SK-N-SH treated with all-trans-retinoic acid at 6 μM for 48 hours (cell line): Measurements from ENCODE around the gene DHODH.
"Not testable (repeated sequence)": the region's sequence is repeated elsewhere in the genome, so short reads cannot be mapped to it uniquely, and the experiment has no call there.

ENCODE experiments used
- ATAC-seq: fragments of 200-7000 bp; cut with Tn5 transposase; 3 replicates; pipeline ENCODE4 v1.9.1; 2020; ENCODE audit warnings: mild to moderate bottlenecking, moderate library complexity
- ARNTL ChIP-seq: fragments of 450-650 bp; formaldehyde crosslinking; IDR thresholded peaks from 2 replicates; pipeline ENCODE4 v1.5.0; 2020; ENCODE audit warnings: low read depth, mild to moderate bottlenecking, moderate library complexity, borderline replicate concordance
- BACH2 ChIP-seq: fragments of 250-450 bp; sonication (Bioruptor Pico); IDR thresholded peaks from 2 replicates; pipeline ENCODE4 v1.9.0; 2021; ENCODE audit warnings: mild to moderate bottlenecking, borderline replicate concordance
- CREB5 ChIP-seq: fragments of 250-450 bp; sonication (Bioruptor Pico); IDR thresholded peaks from 2 replicates; pipeline ENCODE4 v1.5.1; 2020; ENCODE audit warnings: low read depth, mild to moderate bottlenecking, moderate library complexity
- CSDC2 ChIP-seq: fragments of 250-450 bp; sonication (Bioruptor Pico); IDR thresholded peaks from 2 replicates; pipeline ENCODE4 v1.5.0; 2020; ENCODE audit warnings: mild to moderate bottlenecking, moderate library complexity
- CSRNP3 ChIP-seq: fragments of 250-450 bp; sonication (Bioruptor Pico); IDR thresholded peaks from 2 replicates; pipeline ENCODE4 v1.5.1; 2021; ENCODE audit warnings: mild to moderate bottlenecking, moderate library complexity
- GLIS3 ChIP-seq: fragments of 250-450 bp; sonication (Bioruptor Pico); IDR thresholded peaks from 2 replicates; pipeline ENCODE4 v1.5.0; 2020; ENCODE audit warnings: mild to moderate bottlenecking, moderate library complexity
- ISL1 ChIP-seq: fragments of 250-450 bp; sonication (Bioruptor Pico); IDR thresholded peaks from 2 replicates; pipeline ENCODE4 v2.1.2; 2022; ENCODE audit warnings: mild to moderate bottlenecking, moderate library complexity
- OSR1 ChIP-seq: fragments of 250-450 bp; sonication (Bioruptor Pico); IDR thresholded peaks from 2 replicates; pipeline ENCODE4 v1.8.0; 2022; ENCODE audit warnings: moderate library complexity, mild to moderate bottlenecking, inconsistent platforms
- PATZ1 ChIP-seq: fragments of 250-450 bp; sonication (Bioruptor Pico); IDR thresholded peaks from 2 replicates; pipeline ENCODE4 v1.8.0; 2020; ENCODE audit warnings: mild to moderate bottlenecking, moderate library complexity, borderline replicate concordance
- PPARA ChIP-seq: fragments of 250-450 bp; sonication (Bioruptor Pico); IDR thresholded peaks from 2 replicates; pipeline ENCODE4 v1.5.0; 2020; ENCODE audit warnings: mild to moderate bottlenecking, borderline replicate concordance
- RARB ChIP-seq: fragments of 250-450 bp; sonication (Bioruptor Pico); IDR thresholded peaks from 2 replicates; pipeline ENCODE4 v1.8.0; 2021; ENCODE audit warnings: mild to moderate bottlenecking, moderate library complexity
- SNAI2 ChIP-seq: fragments of 250-450 bp; sonication (Bioruptor Pico); IDR thresholded peaks from 2 replicates; pipeline ENCODE4 v1.5.0; 2020; ENCODE audit warnings: mild to moderate bottlenecking, moderate library complexity
- TCF4 ChIP-seq: fragments of 250-450 bp; sonication (Bioruptor Pico); IDR thresholded peaks from 2 replicates; pipeline ENCODE4 v1.8.0; 2021; ENCODE audit warnings: mild to moderate bottlenecking, moderate library complexity, borderline replicate concordance
- TOX ChIP-seq: fragments of 250-450 bp; sonication (Bioruptor Pico); IDR thresholded peaks from 2 replicates; pipeline ENCODE4 v1.8.0; 2021; ENCODE audit warnings: mild to moderate bottlenecking, moderate library complexity, borderline replicate concordance
- TSHZ2 ChIP-seq: fragments of 250-450 bp; sonication (Bioruptor Pico); IDR thresholded peaks from 2 replicates; pipeline ENCODE4 v1.5.0; 2020; ENCODE audit warnings: mild to moderate bottlenecking, moderate library complexity
- ZC3H10 ChIP-seq: fragments of 250-450 bp; sonication (Bioruptor Pico); IDR thresholded peaks from 2 replicates; pipeline ENCODE4 v1.5.1; 2021; ENCODE audit warnings: mild to moderate bottlenecking, moderate library complexity
- ZFP3 ChIP-seq: fragments of 250-450 bp; sonication (Bioruptor Pico); IDR thresholded peaks from 2 replicates; pipeline ENCODE4 v1.5.0; 2020; ENCODE audit warnings: mild to moderate bottlenecking, moderate library complexity
- ZNF565 ChIP-seq: fragments of 450-650 bp; formaldehyde crosslinking; conservative IDR thresholded peaks from 2 replicates; pipeline ENCODE4 v1.5.0; 2020; ENCODE audit warnings: low read depth, mild to moderate bottlenecking, moderate library complexity
- ZNF70 ChIP-seq: fragments of 450-650 bp; formaldehyde crosslinking; IDR thresholded peaks from 2 replicates; pipeline ENCODE4 v1.5.0; 2020; ENCODE audit warnings: mild to moderate bottlenecking, moderate library complexity
- ZNF8 ChIP-seq: fragments of 450-650 bp; formaldehyde crosslinking; IDR thresholded peaks from 2 replicates; pipeline ENCODE4 v1.5.0; 2020; ENCODE audit warnings: mild to moderate bottlenecking, moderate library complexity

Gene DHODH

GRCh38 chr16:72001180-72001874 is 7.2 kb upstream of the DHODH start (continued):
- TF ChIP-seq PATZ1 (CRISPR knock-in tag): no peak
- TF ChIP-seq TCF4 (CRISPR knock-in tag): no peak
- no peak for TF ChIP-seq ZNF8
- no peak for TF ChIP-seq BACH2

GRCh38 chr16:72002619-72003018 is 5.9 kb upstream of the DHODH start:
- TF ChIP-seq ZNF565 (CRISPR knock-in tag) (no peak), RARB (CRISPR knock-in tag) (no peak), ARNTL (CRISPR knock-in tag) (no peak)
- no peak for ATAC-seq

- ATAC-seq: not testable (repeated sequence)
Measured at GRCh38 chr16:72008065-72008423, 500 bp upstream of the DHODH start.

- TF ChIP-seq ISL1 (CRISPR knock-in tag) (no peak), ZC3H10 (CRISPR knock-in tag) (no peak), CSRNP3 (no peak), BACH2 (no peak), SNAI2 (CRISPR knock-in tag) (no peak), ARNTL (CRISPR knock-in tag) (no peak), ZFP3 (CRISPR knock-in tag) (no peak), PATZ1 (CRISPR knock-in tag) (no peak), TCF4 (CRISPR knock-in tag) (no peak), ZNF70 (CRISPR knock-in tag) (no peak), ZNF565 (CRISPR knock-in tag) (no peak), GLIS3 (no peak), OSR1 (no peak)
- no peak for ATAC-seq
Measured at GRCh38 chr16:72009779-72010178, 1.2 kb downstream of the DHODH start.

- no peak for ATAC-seq
- TF ChIP-seq TOX (CRISPR knock-in tag) (no peak), CSRNP3 (no peak)
Measured at GRCh38 chr16:72012607-72013006, 4.1 kb downstream of the DHODH start.

- no peak for ATAC-seq
- TF ChIP-seq CREB5 (no peak), ISL1 (CRISPR knock-in tag) (no peak), SNAI2 (CRISPR knock-in tag) (no peak), CSRNP3 (no peak), TSHZ2 (CRISPR knock-in tag) (no peak), PPARA (CRISPR knock-in tag) (no peak), CSDC2 (CRISPR knock-in tag) (no peak), ZFP3 (CRISPR knock-in tag) (no peak), TCF4 (CRISPR knock-in tag) (no peak), ZC3H10 (CRISPR knock-in tag) (no peak)
Measured at GRCh38 chr16:72013389-72013788, 4.8 kb downstream of the DHODH start.
